Left lung (tissue), 10 donors: ENCODE results near the gene SDK2. TPM values are rescaled to one million over a fixed set of nuclear protein-coding genes. Genes with fewer than 3 reads are reported as not detected.

ENCODE experiments used
- ATAC-seq: fragments of 200-7000 bp; cut with Tn5 transposase; one replicate; pipeline ENCODE4 v1.9.1; 2020; ENCODE audit warnings: moderate library complexity
- DNase-seq, 4 donors: peaks; one replicate each; pipeline ENCODE4 v3.0.0-alpha.2; 2013 to 2020
- H3K27ac ChIP-seq, 2 donors: fragments of 200-600 bp; sonication (generic) in 1 of 2; one replicate each; pipeline versions ENCODE4 v1.5.0 to v1.8.0; 2020 to 2021
- H3K27me3 ChIP-seq, 2 donors: fragments of 200-600 bp; sonication (generic) in 1 of 2; one replicate each; pipeline versions ENCODE4 v1.5.0 to v1.8.0; 2020 to 2021
- H3K36me3 ChIP-seq, 2 donors: fragments of 200-600 bp; sonication (generic) in 1 of 2; one replicate each; pipeline versions ENCODE4 v1.5.0 to v1.8.0; 2020 to 2021
- H3K4me1 ChIP-seq, 2 donors: fragments of 200-600 bp; one replicate each; pipeline ENCODE4 v1.8.0; 2021
- H3K4me3 ChIP-seq, 2 donors: fragments of 200-600 bp; sonication (generic) in 1 of 2; one replicate each; pipeline versions ENCODE4 v1.5.0 to v1.8.0; 2020 to 2021; ENCODE audit warnings: mild to moderate bottlenecking in 1 of 2
- H3K9me3 ChIP-seq, 2 donors: fragments of 200-600 bp; sonication (generic) in 1 of 2; one replicate each; pipeline versions ENCODE4 v1.5.0 to v1.8.0; 2020 to 2021
- intact Hi-C, 2 donors: fragments of 100-400 bp; cut with DNase I; formaldehyde crosslinking; loops; one replicate each; pipeline versions ENCODE4 v1.11.2 to v1.14.2; 2022
- polyA plus RNA-seq, 6 donors: library from polyadenylated mRNA; unstranded; fragments of 120-200 nt; gene quantifications; one replicate each; pipeline ENCODE4 v1.2.1, GENCODE V29; 2013; ENCODE audit not compliant: insufficient read length in 6 of 6
- total RNA-seq, 2 donors: library from RNA; stranded (reverse); fragmentation: NEBNext Ultra II Directional; extraction: Animal tissue kit (Norgen Biotek cat#: 25700); gene quantifications; one replicate each; pipeline ENCODE4 v1.2.1, GENCODE V29; 2021
- TF ChIP-seq, protein P1 (sequence below), 2 donors: fragments of 200-600 bp; sonication (generic) in 1 of 2; IDR thresholded peaks; one replicate each; pipeline versions ENCODE4 v1.5.0 to v1.8.0; 2021; ENCODE audit warnings: antibody characterized with exemption in 2 of 2
- donor health status: DM: no; HTN: yes; CAD: no.
- donor health status: DM: no; HTN: no; CAD: no.

The SDK2 gene
- total and polyA plus RNA-seq, 8 donors: 6.0 to 10.9 (median 7.5) TPM

- Histone ChIP-seq H3K4me3 (no peak overlapping the region), H3K27me3 (no peaks in the 10 kb centered on the region), H3K9me3 (no peaks in the 10 kb centered on the region), H3K27ac (no peak overlapping the region), H3K4me1 (peaks cover 0 to 8% of the 10 kb centered on the region in 2 donors), H3K36me3 (no peaks in the 10 kb centered on the region)
- TF ChIP-seq, protein P1, sequence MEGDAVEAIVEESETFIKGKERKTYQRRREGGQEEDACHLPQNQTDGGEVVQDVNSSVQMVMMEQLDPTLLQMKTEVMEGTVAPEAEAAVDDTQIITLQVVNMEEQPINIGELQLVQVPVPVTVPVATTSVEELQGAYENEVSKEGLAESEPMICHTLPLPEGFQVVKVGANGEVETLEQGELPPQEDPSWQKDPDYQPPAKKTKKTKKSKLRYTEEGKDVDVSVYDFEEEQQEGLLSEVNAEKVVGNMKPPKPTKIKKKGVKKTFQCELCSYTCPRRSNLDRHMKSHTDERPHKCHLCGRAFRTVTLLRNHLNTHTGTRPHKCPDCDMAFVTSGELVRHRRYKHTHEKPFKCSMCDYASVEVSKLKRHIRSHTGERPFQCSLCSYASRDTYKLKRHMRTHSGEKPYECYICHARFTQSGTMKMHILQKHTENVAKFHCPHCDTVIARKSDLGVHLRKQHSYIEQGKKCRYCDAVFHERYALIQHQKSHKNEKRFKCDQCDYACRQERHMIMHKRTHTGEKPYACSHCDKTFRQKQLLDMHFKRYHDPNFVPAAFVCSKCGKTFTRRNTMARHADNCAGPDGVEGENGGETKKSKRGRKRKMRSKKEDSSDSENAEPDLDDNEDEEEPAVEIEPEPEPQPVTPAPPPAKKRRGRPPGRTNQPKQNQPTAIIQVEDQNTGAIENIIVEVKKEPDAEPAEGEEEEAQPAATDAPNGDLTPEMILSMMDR (IDR thresholded peaks at IDR 0.05): no peak
- intact Hi-C loops: no loop called here
- DNase-seq (peak in 1 of 4 donors; percentile 59), ATAC-seq (no peak)
These were observed 101.9 kb downstream of the SDK2 start for GRCh38 chr17:73542323-73542722.

DNA sequence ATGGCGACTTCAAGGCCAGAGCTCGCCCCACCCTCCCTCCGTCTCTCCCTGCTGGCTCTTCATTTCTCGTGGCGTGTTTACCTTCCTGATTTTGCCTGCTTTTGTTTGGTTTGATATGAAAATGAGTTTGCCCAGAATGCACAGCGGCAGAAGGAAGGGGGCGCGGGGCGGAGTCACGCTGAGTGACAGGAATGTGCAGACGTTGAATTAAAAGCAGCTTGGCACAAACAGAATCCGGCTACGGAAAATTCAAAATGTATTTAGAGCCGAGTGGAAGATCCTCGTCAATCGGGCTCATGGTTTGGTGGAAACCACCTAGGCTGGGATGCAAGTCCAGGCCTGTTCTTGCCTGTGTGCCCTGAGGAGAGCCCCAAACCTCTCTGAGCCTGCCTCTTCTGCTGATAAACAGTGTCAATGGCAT, 102.7 kb downstream of the SDK2 start:
- H3K36me3 ChIP-seq: no peaks in the 10 kb centered on the region
- no peak overlapping the region for H3K27ac ChIP-seq
- DNase-seq: peak in 1 of 4 donors; percentile 17
- H3K4me1 ChIP-seq: peaks cover 0 to under 1% of the 10 kb centered on the region in 2 donors
- no peak overlapping the region for H3K4me3 ChIP-seq
- H3K9me3 ChIP-seq: no peaks in the 10 kb centered on the region
- no peak for ATAC-seq
- intact Hi-C loops: no loop called here
- no peaks in the 10 kb centered on the region for H3K27me3 ChIP-seq
- TF ChIP-seq, protein P1 (IDR thresholded peaks at IDR 0.05): no peak

DNA sequence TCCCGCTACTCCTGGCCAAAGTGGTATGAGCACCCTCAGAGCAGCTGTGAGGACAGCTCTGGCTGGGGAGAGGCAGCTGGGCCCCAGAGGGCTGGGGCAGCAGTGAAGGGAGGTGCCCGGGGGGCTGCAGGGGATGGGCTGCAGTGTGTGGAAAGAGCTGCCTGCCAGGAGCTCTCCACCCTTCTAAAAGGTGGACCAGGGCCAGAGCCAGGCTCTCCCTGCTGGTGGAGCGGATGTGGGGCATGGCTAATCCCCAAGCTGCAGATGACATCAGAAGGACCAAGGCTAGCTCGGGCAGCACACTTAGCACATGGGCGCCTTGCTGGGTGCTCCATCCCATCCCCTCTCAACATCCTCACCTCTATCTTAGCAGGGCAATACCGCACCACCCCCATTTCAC, 103.1 kb downstream of the SDK2 start:
- no peaks in the 10 kb centered on the region for H3K36me3 ChIP-seq

DNA sequence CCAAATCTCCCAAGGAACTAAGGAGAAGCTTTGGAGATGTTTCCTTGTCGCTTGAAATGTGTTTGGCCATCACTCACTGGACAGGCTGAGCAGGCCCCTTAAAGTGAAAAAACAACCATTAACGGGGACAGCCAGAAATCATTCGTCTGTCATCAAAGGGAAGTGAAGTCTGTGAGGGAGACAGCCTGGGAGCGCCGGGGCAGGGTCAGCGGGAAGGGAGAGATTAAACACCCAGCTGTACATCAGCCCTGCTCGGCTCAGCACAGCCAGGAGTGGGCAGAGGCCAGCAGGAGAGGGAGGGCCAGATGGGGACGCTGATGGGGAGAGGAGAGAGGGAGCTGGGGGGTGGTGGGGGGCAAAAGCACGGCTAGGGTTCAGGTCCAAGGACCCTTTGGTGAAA, 105.1 kb downstream of the SDK2 start:
- ATAC-seq: no peak
- Histone ChIP-seq H3K4me1 (no peaks in the 10 kb centered on the region), H3K36me3 (no peaks in the 10 kb centered on the region), H3K9me3 (no peaks in the 10 kb centered on the region), H3K27ac (no peak overlapping the region), H3K27me3 (no peaks in the 10 kb centered on the region), H3K4me3 (no peak overlapping the region)
- TF ChIP-seq, protein P1 (IDR thresholded peaks at IDR 0.05): no peak
- intact Hi-C loops: no loop called here
- DNase-seq: no peak

More for the DNA sequence above, 103.1 kb downstream of the SDK2 start:
- Histone ChIP-seq H3K27ac (no peak overlapping the region), H3K4me1 (no peaks in the 10 kb centered on the region), H3K27me3 (no peaks in the 10 kb centered on the region), H3K4me3 (no peak overlapping the region), H3K9me3 (no peaks in the 10 kb centered on the region)
- TF ChIP-seq, protein P1 (IDR thresholded peaks at IDR 0.05): no peak
- ATAC-seq (no peak), DNase-seq (no peak)
- intact Hi-C loops: no loop called here

GRCh38 chr17:73538445-73538844, 105.8 kb downstream of the SDK2 start:
- TF ChIP-seq, protein P1 (IDR thresholded peaks at IDR 0.05): no peak
- no peaks in the 10 kb centered on the region for H3K27me3 ChIP-seq
- intact Hi-C loops: no loop called here

More at GRCh38 chr17:73538445-73538844, 105.8 kb downstream of the SDK2 start:
- no peaks in the 10 kb centered on the region for H3K4me1 ChIP-seq
- no peak for ATAC-seq
- H3K9me3 ChIP-seq: no peaks in the 10 kb centered on the region
- DNase-seq: no peak
- no peak overlapping the region for H3K27ac ChIP-seq
- H3K4me3 ChIP-seq: no peak overlapping the region
- H3K36me3 ChIP-seq: no peaks in the 10 kb centered on the region
